ENCODE results near the gene ANO8. TPM values are rescaled to one million over a fixed set of nuclear protein-coding genes. Genes with fewer than 3 reads are reported as not detected.

The ANO8 gene
- total RNA-seq, 1 donor from 2014 or later, result 6.8 TPM

DNA sequence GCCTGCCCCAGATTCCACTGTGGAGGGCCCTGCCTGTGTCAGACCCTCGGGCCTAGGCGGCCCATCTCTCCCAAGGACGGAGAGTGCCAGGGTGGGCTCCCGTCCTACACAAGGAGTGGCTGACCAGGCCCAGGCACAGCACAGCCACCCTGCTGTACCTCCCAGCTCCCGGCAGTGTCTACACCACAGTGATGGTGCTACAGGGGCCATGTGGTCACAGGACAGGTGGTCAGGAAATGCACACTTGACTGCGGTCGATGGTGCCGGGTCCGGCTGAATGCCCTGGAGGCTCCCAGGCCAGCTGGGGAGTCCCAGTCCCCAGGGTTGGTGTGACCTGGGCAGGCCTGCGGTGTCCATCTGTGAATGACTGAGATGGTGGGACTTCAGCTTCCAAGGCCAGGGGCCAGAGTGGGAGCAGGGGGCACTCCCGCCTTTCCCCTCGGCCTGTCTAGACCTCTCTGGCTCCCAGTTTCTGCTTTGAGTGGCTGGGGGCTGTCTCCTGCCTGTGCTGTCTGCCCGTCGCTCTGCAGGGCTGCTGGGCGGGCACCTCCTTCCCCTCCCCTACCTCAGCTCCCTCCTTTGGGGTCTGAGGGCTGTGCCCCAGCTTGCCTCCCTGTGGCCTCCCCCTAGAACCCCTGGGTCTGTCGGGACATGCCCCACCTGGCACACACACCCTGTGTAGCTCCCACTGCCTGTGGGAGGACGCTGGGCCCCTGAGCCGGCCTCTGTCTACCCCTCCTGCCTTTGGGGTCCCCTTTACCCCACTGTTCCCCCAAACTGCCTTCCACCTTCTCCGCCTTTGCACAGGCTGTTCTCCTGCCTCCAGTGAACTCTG is 12.8 kb downstream of the ANO8 start:
- H3K36me3 ChIP-seq, result peaks cover 48% of the 10 kb centered on the region
- no peaks in the 10 kb centered on the region for H3K27me3 ChIP-seq (ENCODE audit: low read depth)
- DNase-seq, result no peak
- no peak for TF ChIP-seq CTCF (IDR thresholded peaks at IDR 0.05; ENCODE audit: borderline replicate concordance)
- H3K27ac ChIP-seq (replicated peaks), result no peak overlapping the region
- intact Hi-C loops (cut with micrococcal nuclease), result no loop called here
- no peaks in the 10 kb centered on the region for H3K9me3 ChIP-seq (replicated peaks)
- H3K4me3 ChIP-seq, result no peak overlapping the region
- H3K4me1 ChIP-seq, result peaks cover 6% of the 10 kb centered on the region

DNA sequence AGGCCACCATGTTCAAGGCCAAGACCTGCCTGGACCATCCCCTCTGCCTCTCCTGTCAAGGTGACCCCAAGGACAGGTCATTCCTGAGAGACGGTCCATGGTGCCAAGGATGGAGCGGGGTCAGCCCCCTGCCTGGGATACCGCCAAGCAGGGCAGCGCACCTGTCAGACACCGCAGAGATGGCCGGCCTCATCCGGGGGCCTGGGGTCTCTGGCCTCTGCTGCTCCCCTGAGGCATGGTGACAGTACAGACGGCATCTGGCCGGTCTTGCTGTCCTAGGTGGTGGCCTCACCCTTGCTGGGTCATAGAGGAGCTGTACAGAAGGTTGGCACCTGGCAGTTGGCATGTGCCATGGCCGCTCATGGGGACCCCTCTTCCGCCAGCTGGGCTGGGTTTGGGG is 14.2 kb downstream of the ANO8 start:
- Histone ChIP-seq H3K4me3 (no peak overlapping the region), H3K36me3 (peaks cover 62% of the 10 kb centered on the region), H3K4me1 (peaks cover 6% of the 10 kb centered on the region), H3K27ac (replicated peaks) (no peak overlapping the region), H3K27me3 (ENCODE audit: low read depth) (no peaks in the 10 kb centered on the region), H3K9me3 (replicated peaks) (no peaks in the 10 kb centered on the region)
- no peak for DNase-seq
- intact Hi-C loops (cut with micrococcal nuclease), result no loop called here
- TF ChIP-seq CTCF (IDR thresholded peaks at IDR 0.05; ENCODE audit: borderline replicate concordance), result no peak

GRCh38 chr19:17319473-17320238 is 15.0 kb downstream of the ANO8 start:
- Histone ChIP-seq H3K36me3 (peaks cover 59% of the 10 kb centered on the region), H3K9me3 (replicated peaks) (no peaks in the 10 kb centered on the region), H3K27me3 (ENCODE audit: low read depth) (no peaks in the 10 kb centered on the region), H3K27ac (replicated peaks) (no peak overlapping the region), H3K4me1 (peaks cover 6% of the 10 kb centered on the region), H3K4me3 (no peak overlapping the region)
- intact Hi-C loops (cut with micrococcal nuclease), result no loop called here
- TF ChIP-seq CTCF (IDR thresholded peaks at IDR 0.05; ENCODE audit: borderline replicate concordance), result no peak
- DNase-seq, result no peak

DNA sequence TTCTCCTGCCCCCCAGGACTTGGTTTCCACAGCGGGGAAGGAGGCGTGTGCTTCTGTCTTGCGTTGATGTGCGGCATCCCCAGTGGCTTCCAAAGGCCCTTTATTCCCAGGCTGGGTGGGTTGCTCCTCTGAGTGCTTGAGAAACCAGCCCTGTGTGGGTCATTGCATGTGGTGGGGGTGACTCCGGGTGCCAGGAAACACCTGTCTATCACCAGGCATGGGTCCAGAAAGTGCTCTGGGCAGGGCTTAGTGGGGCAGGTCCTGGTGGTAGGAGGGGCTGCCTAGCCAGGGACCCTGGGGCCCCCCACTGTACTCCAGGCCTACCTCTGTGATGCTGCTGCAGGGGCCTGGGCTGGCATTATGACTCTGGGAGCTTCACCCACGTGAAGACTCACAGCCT is 15.7 kb downstream of the ANO8 start:
- no peaks in the 10 kb centered on the region for H3K9me3 ChIP-seq (replicated peaks)
- no peak for TF ChIP-seq CTCF (IDR thresholded peaks at IDR 0.05; ENCODE audit: borderline replicate concordance)
- intact Hi-C loops (cut with micrococcal nuclease), result no loop called here

GRCh38 chr19:17314007-17314593 is 20.6 kb downstream of the ANO8 start:
- no peak for TF ChIP-seq CTCF (IDR thresholded peaks at IDR 0.05; ENCODE audit: borderline replicate concordance)
- intact Hi-C loops (cut with micrococcal nuclease), result no loop called here
- no peak for DNase-seq
- no peaks in the 10 kb centered on the region for H3K27me3 ChIP-seq (ENCODE audit: low read depth)
- no peaks in the 10 kb centered on the region for H3K9me3 ChIP-seq (replicated peaks)
- H3K4me3 ChIP-seq, result no peak overlapping the region
- H3K27ac ChIP-seq (replicated peaks), result no peak overlapping the region
- H3K36me3 ChIP-seq, result peaks cover 44% of the 10 kb centered on the region
- peaks cover 32% of the 10 kb centered on the region for H3K4me1 ChIP-seq

More for the DNA sequence above, 15.7 kb downstream of the ANO8 start:
- H3K4me1 ChIP-seq, result peaks cover 2% of the 10 kb centered on the region
- no peak overlapping the region for H3K27ac ChIP-seq (replicated peaks)
- H3K36me3 ChIP-seq, result peaks cover 65% of the 10 kb centered on the region
- H3K27me3 ChIP-seq (ENCODE audit: low read depth), result no peaks in the 10 kb centered on the region
- no peak overlapping the region for H3K4me3 ChIP-seq
- no peak for DNase-seq
